T-helper 17 cell (primary cell): ENCODE data around the gene TROAP. TPM values are rescaled to one million over a fixed set of nuclear protein-coding genes. Genes with fewer than 3 reads are reported as not detected.
A peak's percentile ranks its signal among the peaks of the same experiment; 100 is the strongest.

Experiments
- ATAC-seq: fragments of 150-1000 bp; cut with Tn5 transposase; 2 replicates; pipeline ENCODE4 v1.10.0; 2021; ENCODE audit warnings: mild to moderate bottlenecking, moderate library complexity
- DNase-seq, 3 donors: peaks; one replicate each; pipeline versions ENCODE4 v3.0.0 to v3.0.0-alpha.2; 2020 to 2021
- H3K9me3 ChIP-seq: one replicate; pipeline ENCODE4 v1.7.0; 2013; ENCODE audit warnings: low read length, mild to moderate bottlenecking; ENCODE audit not compliant: control insufficient read depth, poor library complexity, severe bottlenecking
- H3K27ac Mint-ChIP-seq: one replicate; pipeline ENCODE4 v1.8.0; 2022; ENCODE audit warnings: mild to moderate bottlenecking, moderate library complexity, mixed read lengths
- H3K27me3 Mint-ChIP-seq: one replicate; pipeline ENCODE4 v1.8.0; 2022; ENCODE audit warnings: mixed read lengths
- H3K36me3 Mint-ChIP-seq: one replicate; pipeline ENCODE4 v1.8.0; 2022; ENCODE audit warnings: low read depth, mixed read lengths
- H3K4me1 Mint-ChIP-seq: one replicate; pipeline ENCODE4 v1.8.0; 2022; ENCODE audit warnings: mild to moderate bottlenecking, mixed read lengths
- H3K4me3 Mint-ChIP-seq: one replicate; pipeline ENCODE4 v1.8.0; 2022; ENCODE audit warnings: mild to moderate bottlenecking, moderate library complexity, mixed read lengths
- total RNA-seq, 4 donors: library from RNA in 2 of 4; stranded (reverse) in 2 of 4; gene quantifications; one replicate each; pipeline ENCODE4 v1.2.3 and lab custom pipeline; 2022 to 2026

TROAP gene
- total RNA-seq, 2 donors from 2014 or later: 0.55 TPM; not detected in 1

DNA sequence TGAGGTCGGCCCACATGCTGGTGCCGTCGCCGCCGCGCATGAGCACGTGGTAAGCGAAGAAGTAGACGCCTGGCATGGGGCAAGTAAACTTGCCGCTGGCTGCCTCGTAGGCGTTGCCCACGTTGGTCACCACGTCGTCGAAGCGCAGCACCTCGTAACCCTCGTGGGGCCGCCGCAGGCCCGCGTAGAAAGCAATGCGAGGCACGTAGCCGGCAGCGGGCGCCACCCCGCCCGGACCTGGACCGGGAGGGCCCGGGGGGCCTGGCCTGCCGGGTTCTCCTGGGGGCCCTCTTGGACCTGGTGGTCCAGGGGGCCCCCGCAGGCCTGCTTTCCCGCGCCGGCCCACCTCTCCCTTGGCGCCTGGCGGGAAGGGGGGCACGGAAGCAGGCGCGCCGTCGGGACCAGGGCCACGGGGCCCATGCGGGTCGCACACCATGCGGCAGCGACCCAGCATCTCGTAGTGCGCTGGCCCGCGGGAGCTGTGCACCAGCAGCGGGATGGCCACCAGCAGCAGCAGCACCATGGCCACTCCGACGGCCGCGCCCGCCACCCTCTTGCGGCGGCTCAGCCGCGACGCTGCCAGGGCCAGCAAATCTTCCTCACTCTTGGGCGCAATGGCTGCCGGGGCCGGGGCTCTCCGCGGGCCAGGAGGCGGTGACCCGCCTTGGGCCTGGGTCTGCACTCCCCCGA is 13.0 kb downstream of the TROAP start:
- Mint-ChIP-seq H3K27ac (no peak overlapping the region), H3K4me3 (no peak overlapping the region), H3K4me1 (peaks cover 24% of the 10 kb centered on the region), H3K36me3 (peaks cover 2% of the 10 kb centered on the region), H3K27me3 (peaks cover 82% of the 10 kb centered on the region)
- no peak for DNase-seq
- no peaks in the 10 kb centered on the region for H3K9me3 ChIP-seq
- no peak for ATAC-seq

DNA sequence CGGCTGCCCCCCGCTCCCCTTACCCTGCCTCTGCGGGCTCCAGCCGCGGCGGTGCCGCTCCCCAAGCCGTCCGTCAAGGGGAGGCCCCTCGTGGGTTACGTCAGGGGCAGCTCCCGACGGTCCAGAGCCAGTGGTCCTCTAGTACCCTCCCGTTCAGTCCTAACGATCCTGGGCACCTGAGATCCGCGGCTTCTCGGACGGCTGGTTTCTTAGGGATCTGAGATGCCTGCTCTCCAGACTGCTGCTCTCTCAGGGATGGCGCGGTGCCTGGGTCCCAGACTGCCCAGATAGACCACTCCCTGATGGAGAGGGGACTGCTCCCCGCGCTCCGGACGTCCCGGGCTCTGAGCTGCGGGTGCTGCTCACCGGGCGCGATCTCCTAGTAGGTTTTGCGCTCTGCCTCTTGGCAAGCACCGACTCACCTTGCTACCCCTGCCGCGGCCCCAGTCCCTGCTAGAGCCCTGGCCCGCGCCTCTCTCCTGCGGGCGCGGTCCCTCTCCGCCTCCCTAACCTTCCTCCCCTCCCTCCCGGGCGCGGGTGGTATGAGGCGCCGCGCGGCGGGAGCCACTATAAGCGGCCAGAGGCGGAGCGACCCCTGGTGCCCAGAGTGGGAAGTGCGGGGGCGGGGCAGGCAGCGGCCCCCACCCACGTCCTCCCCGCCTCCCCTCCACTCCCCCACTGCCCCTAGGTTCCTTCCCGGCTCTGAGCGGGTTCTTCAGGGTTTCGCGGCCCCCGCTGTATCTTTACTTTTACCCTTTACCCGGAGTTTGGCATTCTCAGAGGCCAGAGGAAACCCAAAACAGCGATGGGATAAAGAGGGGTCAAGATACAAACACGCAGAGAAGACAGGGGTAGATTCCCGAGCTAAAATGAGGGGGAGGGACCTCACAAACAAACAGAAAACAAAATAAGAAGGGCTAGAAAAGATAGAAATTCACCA is 13.9 kb downstream of the TROAP start, which contains the start of gene C1QL4:
TSS of gene C1QL4 (minus strand) at position 544 of the 940 bp plus-strand sequence. CDS start 711 bp downstream, outside the sequence.
- H3K27ac Mint-ChIP-seq: peak within 1 kb of the TSS; percentile 37
- H3K9me3 ChIP-seq: no peaks in the 10 kb centered on the region
- peaks cover 24% of the 10 kb centered on the region for H3K4me1 Mint-ChIP-seq
- peak within 1 kb of the TSS; percentile 82 for H3K4me3 Mint-ChIP-seq
- H3K36me3 Mint-ChIP-seq: peaks cover 2% of the 10 kb centered on the region
- peak; percentile 97 for ATAC-seq
- peak; percentile 85 to 92 (median 87) for DNase-seq
- peaks cover 76% of the 10 kb centered on the region for H3K27me3 Mint-ChIP-seq

DNA sequence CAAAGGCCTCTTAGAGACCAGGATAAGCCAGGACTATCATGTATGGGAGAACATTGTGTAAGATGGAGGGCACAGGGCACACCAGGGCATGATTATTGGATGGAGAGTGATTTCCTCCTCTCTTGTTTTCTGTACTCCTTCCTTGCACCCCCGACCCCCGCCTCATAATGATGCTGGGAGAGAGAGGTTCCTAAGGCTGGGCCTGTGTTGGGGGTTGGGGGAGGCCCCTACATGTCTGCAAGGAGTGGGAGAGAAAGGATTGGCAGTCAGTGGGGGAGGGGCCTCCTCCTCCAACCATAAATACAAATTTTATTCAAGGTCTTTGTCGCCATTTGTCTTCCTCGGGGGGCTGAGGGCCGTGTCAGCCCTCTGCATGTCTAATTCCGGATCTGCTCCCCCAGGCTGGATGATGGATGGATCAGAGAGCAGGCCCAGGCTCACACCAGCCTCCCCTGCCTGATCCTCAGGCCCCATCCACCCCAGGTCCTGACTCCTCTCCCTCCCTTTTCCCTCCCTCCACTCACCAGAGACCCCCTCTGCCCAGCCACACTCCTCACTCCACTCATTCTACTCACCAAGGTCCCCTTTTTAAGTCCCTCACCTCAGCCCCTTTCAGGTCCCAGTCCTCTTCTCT is 15.9 kb downstream of the TROAP start:
- no peaks in the 10 kb centered on the region for H3K9me3 ChIP-seq
- no peak overlapping the region for H3K27ac Mint-ChIP-seq
- ATAC-seq (no peak), DNase-seq (no peak)
- H3K27me3 Mint-ChIP-seq: peaks cover 73% of the 10 kb centered on the region
- peaks cover 2% of the 10 kb centered on the region for H3K36me3 Mint-ChIP-seq
- peaks cover 28% of the 10 kb centered on the region for H3K4me1 Mint-ChIP-seq
- no peak overlapping the region for H3K4me3 Mint-ChIP-seq

DNA sequence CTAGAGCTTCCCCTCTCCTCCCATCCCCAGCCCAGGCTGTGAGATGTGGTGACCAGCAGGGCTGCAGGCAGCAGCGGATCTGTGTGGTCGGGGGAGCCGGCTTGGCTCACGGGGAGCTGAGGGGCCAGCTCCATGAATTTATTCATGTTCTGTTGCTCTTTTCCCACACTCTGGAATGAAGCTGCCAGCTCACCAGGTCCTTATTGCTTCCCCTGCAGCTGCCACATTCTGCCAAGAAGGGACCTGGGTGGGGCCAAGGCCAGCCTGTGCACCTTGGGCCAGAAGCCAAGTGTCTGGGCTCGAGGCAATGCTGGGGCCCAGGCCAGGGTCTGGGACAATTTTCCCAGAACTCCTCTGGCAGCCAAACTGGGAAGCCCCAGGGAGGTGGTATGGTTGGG is 16.4 kb downstream of the TROAP start:
- ATAC-seq (no peak), DNase-seq (no peak)
- peaks cover 2% of the 10 kb centered on the region for H3K36me3 Mint-ChIP-seq
- H3K27ac Mint-ChIP-seq: no peak overlapping the region
- peaks cover 31% of the 10 kb centered on the region for H3K4me1 Mint-ChIP-seq
- no peak overlapping the region for H3K4me3 Mint-ChIP-seq
- H3K27me3 Mint-ChIP-seq: peaks cover 73% of the 10 kb centered on the region
- H3K9me3 ChIP-seq: no peaks in the 10 kb centered on the region

DNA sequence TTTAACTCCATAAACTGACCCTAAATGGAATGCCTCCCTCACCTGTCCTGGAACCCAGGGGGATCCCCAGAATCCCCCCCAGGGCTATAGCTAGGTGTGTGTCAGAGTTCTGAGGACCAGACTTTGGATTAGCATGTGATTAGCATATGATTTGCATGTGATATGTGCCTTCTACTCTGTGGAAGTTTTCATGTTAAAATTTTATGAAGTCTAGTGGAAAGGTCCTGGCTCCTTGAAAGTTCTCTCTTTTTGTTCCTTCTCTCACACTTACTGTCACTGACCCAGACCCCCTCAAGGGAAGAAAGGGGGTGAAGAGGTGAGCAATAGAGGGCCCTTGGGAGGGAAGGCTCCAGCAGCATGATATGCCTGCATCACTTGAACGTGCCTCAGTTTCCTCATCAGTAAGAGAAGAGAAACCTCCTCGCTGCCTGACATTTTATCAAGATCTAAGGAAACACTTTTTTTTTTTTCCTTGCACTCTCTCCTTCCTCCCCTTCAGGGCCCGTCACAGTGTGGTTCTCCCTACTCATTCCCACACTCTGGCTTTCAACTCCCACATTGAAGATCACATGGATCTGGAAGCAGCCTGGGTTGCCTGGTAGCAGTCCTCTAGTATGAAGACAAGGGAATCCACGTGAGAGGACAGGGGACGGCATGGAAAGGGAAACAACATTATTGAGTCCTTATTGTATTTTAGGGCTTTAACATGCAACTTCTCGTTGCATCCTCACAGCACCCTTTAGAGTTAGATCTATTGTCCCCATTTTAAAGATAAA is 17.2 kb downstream of the TROAP start:
- Mint-ChIP-seq H3K27me3 (peaks cover 64% of the 10 kb centered on the region), H3K36me3 (peaks cover 2% of the 10 kb centered on the region), H3K4me1 (peaks cover 28% of the 10 kb centered on the region), H3K4me3 (peak overlapping the region; percentile 33), H3K27ac (no peak overlapping the region)
- ATAC-seq: no peak
- H3K9me3 ChIP-seq: no peaks in the 10 kb centered on the region
- no peak for DNase-seq

DNA sequence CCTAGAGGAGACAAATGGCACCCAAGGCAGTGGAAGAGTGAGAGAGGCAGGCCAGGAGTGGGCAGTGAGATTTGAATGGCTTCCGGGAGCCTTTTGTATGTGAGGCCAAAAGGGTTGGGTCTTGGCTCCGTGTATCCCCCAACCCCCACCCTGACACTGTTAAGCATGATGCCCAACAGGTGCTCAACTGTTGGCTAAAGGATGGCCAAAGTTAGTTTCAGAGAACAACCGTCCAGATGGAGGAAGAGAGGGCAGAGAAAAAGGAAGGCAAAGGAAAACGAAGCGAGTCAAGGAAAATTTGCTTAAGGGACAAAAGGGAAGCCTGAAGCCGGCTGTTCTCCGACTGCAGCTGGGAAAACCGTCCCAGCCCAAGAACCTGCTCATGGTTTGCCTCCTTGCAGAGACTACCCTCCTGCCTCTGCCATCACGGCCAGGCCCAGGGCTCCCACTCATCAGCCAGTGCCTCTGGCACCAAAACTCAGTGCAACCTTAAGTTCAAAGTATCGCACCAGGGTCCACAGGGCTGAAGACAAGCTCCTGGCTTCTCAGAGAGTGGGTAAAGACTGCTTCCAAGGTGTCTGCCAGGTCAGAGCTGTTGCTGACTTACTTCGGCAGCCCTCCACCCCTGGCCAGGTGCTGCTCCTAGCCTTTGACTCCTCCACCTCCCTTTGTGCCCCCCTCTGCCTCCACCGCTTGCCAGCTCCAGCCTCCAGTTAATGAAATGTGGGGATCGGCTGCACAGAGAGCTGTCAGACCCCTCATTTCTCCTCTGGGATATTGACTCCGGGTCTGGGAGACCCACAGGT is 18.1 kb downstream of the TROAP start:
- H3K9me3 ChIP-seq: no peaks in the 10 kb centered on the region
- Mint-ChIP-seq H3K27ac (no peak overlapping the region), H3K4me3 (no peak overlapping the region), H3K4me1 (peaks cover 34% of the 10 kb centered on the region), H3K27me3 (peaks cover 62% of the 10 kb centered on the region), H3K36me3 (peaks cover 2% of the 10 kb centered on the region)
- ATAC-seq (no peak), DNase-seq (no peak)

DNA sequence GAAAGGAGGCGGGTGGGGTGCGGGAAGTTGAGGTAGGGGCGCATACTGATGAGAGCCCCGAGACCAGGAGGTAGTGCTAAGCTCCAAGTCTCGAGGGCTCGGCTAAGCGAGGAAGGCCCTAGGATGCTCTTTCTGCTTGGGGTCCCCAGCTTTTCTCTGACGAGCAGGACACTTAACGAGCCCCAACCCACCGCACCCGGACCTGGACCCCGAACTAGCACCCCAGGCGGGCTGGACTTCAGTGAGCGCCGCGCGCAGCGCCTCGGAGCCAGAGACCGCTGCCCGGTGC is 18.7 kb downstream of the TROAP start:
- Mint-ChIP-seq H3K27me3 (peaks cover 65% of the 10 kb centered on the region), H3K4me1 (peaks cover 38% of the 10 kb centered on the region), H3K4me3 (peak overlapping the region; percentile 36), H3K36me3 (peaks cover 4% of the 10 kb centered on the region), H3K27ac (no peak overlapping the region)
- DNase-seq (no peak), ATAC-seq (no peak)
- H3K9me3 ChIP-seq: no peaks in the 10 kb centered on the region

DNA sequence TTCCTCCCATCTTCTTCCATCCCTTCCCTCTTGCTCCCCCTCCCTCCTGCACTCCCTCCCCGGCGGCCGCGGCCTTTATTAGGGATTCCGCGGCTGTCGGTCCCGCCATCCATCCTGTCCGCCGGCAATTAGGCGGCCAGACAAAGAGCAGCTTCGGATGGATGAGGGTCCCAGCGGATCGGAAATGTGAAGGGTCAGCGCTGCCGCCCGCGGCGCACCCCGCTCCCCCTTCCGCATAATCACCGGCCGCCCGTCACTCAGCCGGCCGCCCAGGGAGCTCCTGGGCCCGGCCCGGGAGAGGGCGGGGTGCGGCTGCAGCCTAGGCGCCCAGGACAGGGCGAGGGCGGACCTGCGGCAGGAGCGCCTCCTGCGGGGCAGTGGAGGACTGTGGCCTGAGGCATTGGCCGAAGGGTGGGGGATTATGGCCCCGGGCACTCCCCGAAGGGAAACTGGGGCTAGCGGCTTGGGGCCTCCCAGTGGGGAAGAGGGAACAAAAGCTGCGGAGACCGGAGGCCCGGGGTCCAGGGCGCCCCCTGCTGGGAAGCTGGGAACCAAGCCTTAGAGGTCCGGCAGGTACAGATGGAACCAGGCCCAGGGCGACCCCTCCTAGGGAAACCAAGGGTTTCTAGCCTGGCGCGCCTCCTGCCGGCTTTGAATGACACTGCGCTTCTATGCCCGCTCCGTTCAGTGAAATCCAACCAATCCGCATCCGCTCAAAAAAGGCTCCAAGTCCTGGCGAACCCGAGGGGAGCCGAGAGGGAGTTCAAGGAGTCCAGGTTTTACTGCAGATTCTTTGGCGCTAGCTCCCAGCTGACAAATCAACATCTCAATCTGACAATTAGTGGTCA is 19.2 kb downstream of the TROAP start:
- H3K4me3 Mint-ChIP-seq: peak overlapping the region; percentile 85
- DNase-seq (peak; percentile 59 to 62 (median 61)), ATAC-seq (peak; percentile 77)
- H3K27ac Mint-ChIP-seq: no peak overlapping the region
- H3K9me3 ChIP-seq: no peaks in the 10 kb centered on the region
- peaks cover 4% of the 10 kb centered on the region for H3K36me3 Mint-ChIP-seq
- H3K4me1 Mint-ChIP-seq: peaks cover 38% of the 10 kb centered on the region
- H3K27me3 Mint-ChIP-seq: peaks cover 65% of the 10 kb centered on the region

DNA sequence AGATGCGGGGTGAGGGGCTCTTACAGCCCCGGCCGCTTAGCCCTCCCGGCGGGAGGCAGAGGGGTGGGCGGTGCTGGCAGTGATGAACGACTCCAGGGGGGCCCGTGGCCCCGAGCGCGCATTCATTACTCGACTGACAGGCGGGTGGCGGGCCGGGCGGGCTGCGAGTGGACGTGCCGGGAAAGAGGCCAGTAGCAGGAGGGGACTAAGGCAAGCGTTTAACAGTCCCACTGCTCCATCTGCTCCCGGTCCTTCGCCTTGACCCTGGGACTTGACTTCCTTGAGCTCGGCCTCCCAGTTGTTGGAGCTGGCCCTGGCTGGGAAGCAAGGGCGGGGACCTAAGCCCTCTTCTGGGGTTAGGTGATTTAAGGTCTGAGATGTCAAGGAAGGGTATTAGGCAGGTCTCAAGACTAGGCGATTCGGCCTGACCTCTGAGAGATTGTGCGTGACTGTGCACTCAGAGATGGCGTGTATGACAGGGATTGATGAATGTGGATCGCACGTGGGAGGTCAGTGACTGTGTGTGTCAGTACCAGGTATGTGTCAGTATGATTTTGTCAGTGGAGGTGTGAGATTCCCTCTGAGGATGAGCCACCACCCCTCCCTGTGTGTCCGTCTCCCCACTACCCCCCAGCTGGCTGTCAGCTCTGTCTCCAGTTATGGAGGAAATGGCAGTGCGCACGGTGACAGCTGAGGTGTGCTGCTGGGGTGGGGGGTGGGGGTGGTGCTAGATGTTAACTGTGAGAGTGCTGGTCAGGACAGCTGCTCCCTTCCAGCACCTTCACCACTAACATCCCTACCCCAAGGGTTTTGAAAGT is 20.1 kb downstream of the TROAP start:
- H3K4me1 Mint-ChIP-seq: peaks cover 30% of the 10 kb centered on the region
- H3K27me3 Mint-ChIP-seq: peaks cover 65% of the 10 kb centered on the region
- ATAC-seq (no peak), DNase-seq (no peak)
- H3K4me3 Mint-ChIP-seq: peak overlapping the region; percentile 85
- H3K27ac Mint-ChIP-seq: no peak overlapping the region
- no peaks in the 10 kb centered on the region for H3K9me3 ChIP-seq
- H3K36me3 Mint-ChIP-seq: peaks cover 2% of the 10 kb centered on the region

DNA sequence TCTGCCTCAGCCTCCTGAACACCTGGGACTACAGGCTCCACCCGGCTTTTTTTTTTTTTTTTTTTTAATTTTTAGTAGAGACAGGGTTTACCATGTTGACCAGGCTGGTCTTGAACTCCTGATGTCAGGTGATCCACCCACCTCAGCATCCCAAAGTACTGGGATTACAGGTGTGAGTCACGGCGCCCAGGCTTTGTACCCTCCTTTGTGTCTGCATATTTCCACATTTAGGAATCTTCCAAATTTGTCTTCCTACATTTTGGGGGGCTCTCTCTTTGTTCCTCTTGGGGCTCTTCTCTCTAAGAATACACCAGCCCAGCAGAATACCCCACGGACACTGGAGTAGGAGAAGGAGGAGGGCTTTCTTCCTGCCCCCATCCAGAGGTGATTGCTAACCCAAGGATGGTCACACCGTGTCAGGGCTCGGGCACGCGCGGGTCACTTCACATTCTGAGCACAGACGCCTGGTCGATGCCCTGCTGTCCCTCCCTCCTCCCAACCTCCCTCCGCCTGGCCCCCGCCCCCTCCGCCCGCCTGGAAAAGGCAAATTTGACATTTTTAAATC is 21.5 kb downstream of the TROAP start:
- Mint-ChIP-seq H3K4me3 (no peak overlapping the region), H3K36me3 (peaks cover 2% of the 10 kb centered on the region), H3K27ac (peak overlapping the region; percentile 9), H3K27me3 (peaks cover 61% of the 10 kb centered on the region), H3K4me1 (peaks cover 30% of the 10 kb centered on the region)
- no peaks in the 10 kb centered on the region for H3K9me3 ChIP-seq
- ATAC-seq: no peak
- no peak for DNase-seq
